OCI-LY3 (cell line): Measurements from ENCODE around the gene UBTD1.
"Not testable (repeated sequence)": the region's sequence is repeated elsewhere in the genome, so short reads cannot be mapped to it uniquely, and the experiment has no call there.

Source experiments
- H2AFZ ChIP-seq: fragments of 200-600, 300-600 bp; shearing (Covaris generic); 2 replicates; pipeline ENCODE4 v1.6.0; 2014; ENCODE audit warnings: antibody characterized with exemption, low read depth, low read length
- H3K27ac ChIP-seq: fragments of 200-600, 300-600 bp; sonication (generic); 2 replicates; pipeline ENCODE4 v1.5.1; 2014; ENCODE audit warnings: mild to moderate bottlenecking, low read length, moderate library complexity, mixed read lengths
- H3K27me3 ChIP-seq: fragments of 200-600, 300-600 bp; sonication (generic); 2 replicates; pipeline ENCODE4 v1.6.1; 2014; ENCODE audit warnings: low read depth, low read length, mixed read lengths
- H3K36me3 ChIP-seq: fragments of 200-600, 300-600 bp; sonication (generic); replicated peaks from 2 replicates; pipeline ENCODE3; 2014; ENCODE audit warnings: low read depth, low read length, mixed read lengths
- H3K4me1 ChIP-seq: fragments of 300-600, 200-600 bp; sonication (generic); 2 replicates; pipeline ENCODE4 v1.6.1; 2014; ENCODE audit warnings: low read length, mixed read lengths
- H3K4me2 ChIP-seq: fragments of 200-600, 300-600 bp; sonication (generic); 2 replicates; pipeline ENCODE4 v1.6.1; 2014; ENCODE audit warnings: low read length, mixed read lengths
- H3K4me3 ChIP-seq: fragments of 300-600, 200-600 bp; sonication (generic); 2 replicates; pipeline ENCODE4 v1.5.1; 2014; ENCODE audit warnings: antibody characterized with exemption, mild to moderate bottlenecking, low read length, moderate library complexity
- H3K79me2 ChIP-seq: fragments of 300-600, 200-600 bp; shearing (Covaris generic); 2 replicates; pipeline ENCODE4 v1.6.1; 2014; ENCODE audit warnings: mild to moderate bottlenecking, low read length, mixed read lengths
- H3K9ac ChIP-seq: fragments of 300-600, 200-600 bp; shearing (Covaris generic); 2 replicates; pipeline ENCODE4 v1.6.0; 2014; ENCODE audit warnings: mild to moderate bottlenecking, low read length, moderate library complexity
- H3K9me3 ChIP-seq: fragments of 200-600, 300-600 bp; shearing (Covaris generic); 2 replicates; pipeline ENCODE4 v1.6.1; 2014; ENCODE audit warnings: low read length, mixed read lengths; ENCODE audit not compliant: insufficient read depth
- H4K20me1 ChIP-seq: fragments of 200-600, 300-600 bp; sonication (generic); 2 replicates; pipeline ENCODE4 v1.6.1; 2016; ENCODE audit warnings: low read length, mixed read lengths; ENCODE audit not compliant: insufficient read depth
- CTCF ChIP-seq: fragments of 200-600, 300-600 bp; sonication (generic); IDR thresholded peaks from 2 replicates; pipeline ENCODE4 v1.5.1; 2014; ENCODE audit warnings: antibody characterized with exemption, low read length, low read depth
- EZH2phosphoT487 ChIP-seq: fragments of 200-600 bp; shearing (Covaris generic); IDR thresholded peaks from 2 replicates; pipeline ENCODE4 v1.6.1; 2018; ENCODE audit warnings: antibody characterized with exemption, mixed run types, low read depth

The UBTD1 gene

GRCh38 chr10:97522071-97522470 lies 23.3 kb downstream of the UBTD1 start:
- no peaks in the 10 kb centered on the region for H4K20me1 ChIP-seq
- no peak overlapping the region for H3K9ac ChIP-seq
- H3K79me2 ChIP-seq = no peaks in the 10 kb centered on the region
- TF ChIP-seq EZH2phosphoT487 (no peak), CTCF (no peak)
- H3K4me1 ChIP-seq = no peaks in the 10 kb centered on the region
- no peaks in the 10 kb centered on the region for H3K9me3 ChIP-seq
- no peak overlapping the region for H2AFZ ChIP-seq
- H3K27me3 ChIP-seq = peaks cover 13% of the 10 kb centered on the region; the same call in 1 of the 2 replicates
- H3K27ac ChIP-seq = no peak overlapping the region
- no peaks in the 10 kb centered on the region for H3K36me3 ChIP-seq
- H3K4me3 ChIP-seq = no peak overlapping the region
- no peak overlapping the region for H3K4me2 ChIP-seq

- no peaks in the 10 kb centered on the region for H3K4me1 ChIP-seq
- H3K9me3 ChIP-seq = no peaks in the 10 kb centered on the region
- no peak overlapping the region for H3K4me3 ChIP-seq
- TF ChIP-seq EZH2phosphoT487 = no peak
- no peak for TF ChIP-seq CTCF
- no peak overlapping the region for H3K4me2 ChIP-seq
- peaks cover 13% of the 10 kb centered on the region; the same call in 1 of the 2 replicates for H3K27me3 ChIP-seq
- no peak overlapping the region for H2AFZ ChIP-seq
- H3K9ac ChIP-seq = no peak overlapping the region
- H3K27ac ChIP-seq = no peak overlapping the region
- H3K36me3 ChIP-seq = no peaks in the 10 kb centered on the region
- no peaks in the 10 kb centered on the region for H3K79me2 ChIP-seq
- no peaks in the 10 kb centered on the region for H4K20me1 ChIP-seq
Observed at GRCh38 chr10:97522937-97523336, 24.2 kb downstream of the UBTD1 start.

- no peak overlapping the region for H3K4me3 ChIP-seq
- no peaks in the 10 kb centered on the region for H3K36me3 ChIP-seq
- no peaks in the 10 kb centered on the region for H3K4me1 ChIP-seq
- H2AFZ ChIP-seq = no peak overlapping the region
- H3K4me2 ChIP-seq = no peak overlapping the region
- H3K79me2 ChIP-seq = no peaks in the 10 kb centered on the region
- H3K9ac ChIP-seq = no peak overlapping the region
- H3K27me3 ChIP-seq = 0 out of 2 replicates have a peak, but pooled peaks cover 6% of the 10 kb centered on the region
- no peak overlapping the region for H3K27ac ChIP-seq
- TF ChIP-seq EZH2phosphoT487 = no peak
- TF ChIP-seq CTCF = no peak
- no peaks in the 10 kb centered on the region for H3K9me3 ChIP-seq
- no peaks in the 10 kb centered on the region for H4K20me1 ChIP-seq
Observed at GRCh38 chr10:97525086-97525485, 26.4 kb downstream of the UBTD1 start.

- Histone ChIP-seq H3K4me3 (no peak overlapping the region), H2AFZ (no peak overlapping the region), H4K20me1 (no peaks in the 10 kb centered on the region), H3K4me2 (no peak overlapping the region), H3K79me2 (no peaks in the 10 kb centered on the region), H3K4me1 (no peaks in the 10 kb centered on the region), H3K27ac (no peak overlapping the region), H3K9me3 (no peaks in the 10 kb centered on the region), H3K9ac (no peak overlapping the region), H3K36me3 (no peaks in the 10 kb centered on the region), H3K27me3 (no peaks in the 10 kb centered on the region)
- TF ChIP-seq EZH2phosphoT487 (no peak), CTCF (no peak)
Observed at GRCh38 chr10:97525683-97526110, 27.0 kb downstream of the UBTD1 start.

- H4K20me1 ChIP-seq = not testable (repeated sequence)
Observed at GRCh38 chr10:97528876-97529275, 30.2 kb downstream of the UBTD1 start.

More at GRCh38 chr10:97528876-97529275, 30.2 kb downstream of the UBTD1 start:
- H3K27me3 ChIP-seq, H3K4me3 ChIP-seq, H3K79me2 ChIP-seq, H2AFZ ChIP-seq, H3K9me3 ChIP-seq, H3K4me1 ChIP-seq, H3K27ac ChIP-seq, H3K36me3 ChIP-seq, H3K9ac ChIP-seq, H3K4me2 ChIP-seq: not testable (repeated sequence)
